Endothelial cell of umbilical vein (primary cell): ENCODE results near the gene CDC42BPB. TPM values are rescaled to one million over a fixed set of nuclear protein-coding genes. Genes with fewer than 3 reads are reported as not detected.

ENCODE experiments used
- BruUV-seq: library from RNA; stranded (reverse); fragments of 400-500 nt; replicated peaks from 2 replicates; lab custom pipeline; 2021; lab: Mats Ljungman, UMichigan
- CTCF ChIA-PET: fragments of 300-600, 350-600 bp; sonication (Branson Sonifier 250); formaldehyde crosslinking; loops from one replicate; lab custom pipeline; 2021; ENCODE audit warnings: antibody characterized with exemption, inconsistent platforms; lab: Charles Lee
- POLR2A ChIA-PET: fragments of 300-600, 350-600 bp; sonication (Branson Sonifier 250); formaldehyde crosslinking; loops from one replicate; lab custom pipeline; 2021; ENCODE audit warnings: antibody characterized with exemption, inconsistent platforms; lab: Charles Lee
- DNase-seq: peaks from one replicate; pipeline ENCODE4 v3.0.0-alpha.2; 2011; ENCODE audit warnings: low read depth, low spot score
- FAIRE-seq: peaks from 2 replicates; lab custom pipeline; 2011; peaks lifted over from hg19 to GRCh38; lab: Jason Lieb, UNC
- H2AFZ ChIP-seq: 2 replicates; pipeline ENCODE4 v1.6.0; 2012; ENCODE audit warnings: low read depth, low read length, control low read depth, inconsistent platforms
- H3K27ac ChIP-seq: 2 replicates; pipeline ENCODE4 v1.5.1; 2011; ENCODE audit warnings: low read depth, mild to moderate bottlenecking, control low read depth, low read length, moderate library complexity; ENCODE audit not compliant: insufficient read depth
- H3K27me3 ChIP-seq, 2 experiments: 2 replicates each; pipeline versions ENCODE4 v1.6.0 to v1.6.1; 2011; ENCODE audit warnings: low read length in 2 of 2, mixed read lengths in 1 of 2; ENCODE audit not compliant: control insufficient read depth in 2 of 2, insufficient read depth in 2 of 2
- H3K36me3 ChIP-seq, 2 experiments: 2 replicates in 1 of 2; 3 replicates in 1 of 2; pipeline ENCODE4 v1.5.1; 2011; ENCODE audit warnings: low read length in 2 of 2, mild to moderate bottlenecking in 1 of 2, moderate library complexity in 1 of 2; ENCODE audit not compliant: control insufficient read depth in 2 of 2, insufficient read depth in 2 of 2; ENCODE audit errors: extremely low read depth in 1 of 2
- H3K4me1 ChIP-seq: 3 replicates; pipeline ENCODE4 v1.5.1; 2011; ENCODE audit warnings: mild to moderate bottlenecking, low read length; ENCODE audit not compliant: control insufficient read depth, insufficient read depth; ENCODE audit errors: extremely low read depth
- H3K4me2 ChIP-seq: 2 replicates; pipeline ENCODE4 v1.6.1; 2011; ENCODE audit warnings: low read length, control low read depth, mixed read lengths; ENCODE audit not compliant: insufficient read depth
- H3K4me3 ChIP-seq, 3 experiments: fragments of 200-600 bp in 1 of 3; sonication (generic), shearing (Covaris generic) in 1 of 3; replicated peaks in 1 of 3; 2 replicates each; pipeline ENCODE4 v1.5.1; 2011 to 2016; ENCODE audit warnings: control low read depth in 3 of 3, low read length in 3 of 3, mild to moderate bottlenecking in 2 of 3, inconsistent platforms in 1 of 3, low read depth in 1 of 3, moderate library complexity in 1 of 3; ENCODE audit not compliant: insufficient read depth in 1 of 3
- H3K79me2 ChIP-seq: 2 replicates; pipeline ENCODE4 v1.6.0; 2012; ENCODE audit warnings: low read length, inconsistent platforms; ENCODE audit not compliant: control insufficient read depth, insufficient read depth
- H3K9ac ChIP-seq: replicated peaks from 2 replicates; pipeline ENCODE3; 2011; ENCODE audit warnings: low read length, control low read depth; ENCODE audit not compliant: insufficient read depth; ENCODE audit errors: extremely low read depth
- H3K9me1 ChIP-seq: replicated peaks from 3 replicates; pipeline ENCODE4 v1.6.0; 2011; ENCODE audit warnings: mild to moderate bottlenecking, low read length; ENCODE audit not compliant: control insufficient read depth, insufficient read depth; ENCODE audit errors: extremely low read depth
- H3K9me3 ChIP-seq: replicated peaks from 2 replicates; pipeline ENCODE4 v1.5.1; 2012; ENCODE audit warnings: low read length, inconsistent platforms; ENCODE audit not compliant: control insufficient read depth, insufficient read depth
- H4K20me1 ChIP-seq: replicated peaks from 2 replicates; pipeline ENCODE3; 2011; ENCODE audit warnings: mild to moderate bottlenecking, low read length; ENCODE audit not compliant: control insufficient read depth, insufficient read depth; ENCODE audit errors: extremely low read depth
- EZH2 ChIP-seq: IDR thresholded peaks from 2 replicates; pipeline ENCODE4 v1.6.1; 2012; ENCODE audit warnings: borderline replicate concordance, low read depth, mild to moderate bottlenecking, moderate library complexity, low read length, inconsistent platforms; ENCODE audit not compliant: severe bottlenecking
- FOS ChIP-seq: IDR thresholded peaks from 2 replicates; pipeline ENCODE4 v1.6.1; 2011; ENCODE audit warnings: mild to moderate bottlenecking, low read length, moderate library complexity, borderline replicate concordance; ENCODE audit not compliant: insufficient read depth
- GATA2 ChIP-seq: IDR thresholded peaks from 2 replicates; pipeline ENCODE4 v1.7.0; 2011; ENCODE audit warnings: low read depth, mild to moderate bottlenecking, moderate library complexity, mixed read lengths, low read length; ENCODE audit not compliant: insufficient read length, insufficient read depth
- JUN ChIP-seq: IDR thresholded peaks from 2 replicates; pipeline ENCODE4 v1.6.1; 2011; ENCODE audit warnings: borderline replicate concordance, low read depth; ENCODE audit not compliant: insufficient read length, insufficient read depth
- MAX ChIP-seq: IDR thresholded peaks from 2 replicates; pipeline ENCODE4 v1.6.1; 2011; ENCODE audit not compliant: insufficient read depth, insufficient read length
- MYC ChIP-seq: IDR thresholded peaks from one replicate; pipeline ENCODE4 v1.6.1; 2011; ENCODE audit warnings: mild to moderate bottlenecking, low read depth, low read length
- POLR2A ChIP-seq: IDR thresholded peaks from 2 replicates; pipeline ENCODE4 v1.6.1; 2012; ENCODE audit warnings: low read depth, mild to moderate bottlenecking, control low read depth, low read length
- POLR2AphosphoS5 ChIP-seq: IDR thresholded peaks from 2 replicates; pipeline ENCODE4 v1.6.1; 2012; ENCODE audit warnings: low read depth, mild to moderate bottlenecking, control low read depth, low read length, moderate library complexity; ENCODE audit not compliant: insufficient read depth
- dilution Hi-C: fragments of 300-500 bp; cut with MboI; formaldehyde crosslinking; loops from one replicate; pipeline ENCODE4 v1.15.0; 2019; ENCODE audit warnings: low sequenced_read_pairs; ENCODE audit not compliant: extremely low pct_ligation_motif_present
- intact Hi-C: fragments of 100-400 bp; cut with micrococcal nuclease; formaldehyde crosslinking; loops from one replicate; pipeline ENCODE4 v1.10.0; 2022
- polyA plus RNA-seq, 4 experiments: library from polyadenylated mRNA; depleted of rRNA in 3 of 4; stranded (reverse) in 3 of 4; unstranded in 1 of 4; fragments of >200 nt; gene quantifications; 2 replicates each; pipeline versions ENCODE4 v1.2.1 to v1.2.3, GENCODE V29; 2011 to 2012; ENCODE audit warnings: missing spikeins in 1 of 4
- total RNA-seq: library from RNA; stranded (reverse); gene quantifications from 2 replicates; pipeline ENCODE4 v1.2.3, GENCODE V29; 2021
- TF ChIP-seq, protein P1 (sequence below), 2 donors: IDR thresholded peaks; 1 replicate in 1 of 2; 2 replicates in 1 of 2; pipeline ENCODE4 v1.5.1; 2011; ENCODE audit warnings: low read length in 2 of 2, mild to moderate bottlenecking in 2 of 2, moderate library complexity in 2 of 2, control low read depth in 1 of 2, inconsistent platforms in 1 of 2, low read depth in 1 of 2; ENCODE audit not compliant: insufficient read depth in 1 of 2; ENCODE audit errors: extremely low read depth in 1 of 2

Gene CDC42BPB
- total and polyA plus RNA-seq, 2 donors (not counting 3 experiments of a cell fraction or from before 2014, with no cell fraction given) = 82.6 to 131 TPM

DNA sequence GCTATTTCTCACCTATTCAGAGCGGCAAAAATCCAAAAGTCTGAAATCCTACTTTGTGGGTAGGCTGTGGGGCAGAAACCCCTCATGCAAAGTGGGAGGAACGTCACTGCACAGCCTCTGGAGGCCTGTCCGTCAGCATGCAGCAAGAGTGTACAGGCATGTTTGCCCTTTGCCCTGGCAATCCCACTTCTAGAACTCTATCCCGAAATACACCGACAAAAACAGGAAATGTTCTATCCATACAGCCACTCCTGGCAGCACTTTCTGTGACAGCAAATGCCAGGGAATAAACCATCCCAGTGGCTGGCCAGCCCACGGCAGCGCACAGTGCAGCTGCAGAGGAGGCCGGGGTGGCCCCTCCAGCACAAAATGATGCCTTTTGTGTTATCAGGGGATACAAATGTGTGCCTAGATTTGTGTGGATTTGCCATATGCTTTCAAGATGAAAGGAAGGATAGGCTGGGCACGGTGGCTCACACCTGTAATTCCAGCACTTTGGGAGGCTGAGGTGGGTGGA lies 95.2 kb downstream of the CDC42BPB start:
- Histone ChIP-seq H3K4me2 (no peak overlapping the region), H4K20me1 (no peaks in the 10 kb centered on the region), H3K27ac (no peak overlapping the region), H3K4me1 (no peaks in the 10 kb centered on the region), H2AFZ (no peak overlapping the region), H3K9me3 (no peaks in the 10 kb centered on the region), H3K9me1 (no peaks in the 10 kb centered on the region), H3K27me3 (no peaks in the 10 kb centered on the region), H3K36me3 (peaks cover 32 to 40% of the 10 kb centered on the region in 2 experiments), H3K79me2 (no peaks in the 10 kb centered on the region), H3K9ac (no peak overlapping the region), H3K4me3 (no peak overlapping the region)
- TF ChIP-seq MYC (no peak), POLR2A (no peak), GATA2 (no peak), POLR2AphosphoS5 (no peak)
- TF ChIP-seq, protein P1, sequence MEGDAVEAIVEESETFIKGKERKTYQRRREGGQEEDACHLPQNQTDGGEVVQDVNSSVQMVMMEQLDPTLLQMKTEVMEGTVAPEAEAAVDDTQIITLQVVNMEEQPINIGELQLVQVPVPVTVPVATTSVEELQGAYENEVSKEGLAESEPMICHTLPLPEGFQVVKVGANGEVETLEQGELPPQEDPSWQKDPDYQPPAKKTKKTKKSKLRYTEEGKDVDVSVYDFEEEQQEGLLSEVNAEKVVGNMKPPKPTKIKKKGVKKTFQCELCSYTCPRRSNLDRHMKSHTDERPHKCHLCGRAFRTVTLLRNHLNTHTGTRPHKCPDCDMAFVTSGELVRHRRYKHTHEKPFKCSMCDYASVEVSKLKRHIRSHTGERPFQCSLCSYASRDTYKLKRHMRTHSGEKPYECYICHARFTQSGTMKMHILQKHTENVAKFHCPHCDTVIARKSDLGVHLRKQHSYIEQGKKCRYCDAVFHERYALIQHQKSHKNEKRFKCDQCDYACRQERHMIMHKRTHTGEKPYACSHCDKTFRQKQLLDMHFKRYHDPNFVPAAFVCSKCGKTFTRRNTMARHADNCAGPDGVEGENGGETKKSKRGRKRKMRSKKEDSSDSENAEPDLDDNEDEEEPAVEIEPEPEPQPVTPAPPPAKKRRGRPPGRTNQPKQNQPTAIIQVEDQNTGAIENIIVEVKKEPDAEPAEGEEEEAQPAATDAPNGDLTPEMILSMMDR (IDR thresholded peaks at IDR 0.05; ENCODE audit: extremely low read depth in 1 of 2, insufficient read depth in 1 of 2, low read depth in 1 of 2, low read length in 2 of 2) = no peak
- intact Hi-C loops = no loop called here
- peak; percentile 18 for FAIRE-seq
- dilution Hi-C loops = no loop called here
- POLR2A ChIA-PET = no interaction called here
- no TSS peak for BruUV-seq
- CTCF ChIA-PET = interaction anchor here (1.1 kb wide), 1 partner anchor 19 kb away, joined by 4 read pairs; no protein-coding TSS in a partner anchor
- DNase-seq = no peak

DNA sequence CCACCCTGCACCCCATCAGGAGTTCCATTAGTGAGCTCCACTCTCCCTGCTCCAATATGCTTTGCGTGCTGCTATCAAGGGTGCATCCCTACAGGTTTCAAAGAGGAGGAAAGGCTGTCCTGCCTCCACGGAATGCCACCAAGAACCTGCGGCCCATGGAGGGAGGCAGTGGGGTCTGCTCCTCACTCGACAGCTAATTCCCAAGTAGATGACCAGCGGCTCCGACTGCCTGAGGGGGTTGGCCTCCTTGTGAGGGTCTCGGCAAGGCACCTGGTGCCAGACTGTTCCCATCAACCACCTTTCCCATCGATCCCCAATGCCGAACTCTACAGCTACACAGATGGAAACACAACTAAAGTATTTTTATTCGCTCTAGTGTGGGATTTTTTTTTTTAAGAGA lies 98.9 kb downstream of the CDC42BPB start:
- Histone ChIP-seq H2AFZ (no peak overlapping the region), H3K79me2 (no peaks in the 10 kb centered on the region), H3K4me3 (no peak overlapping the region), H3K36me3 (peaks cover 18 to 46% of the 10 kb centered on the region in 2 experiments), H3K4me2 (no peak overlapping the region), H3K27me3 (no peaks in the 10 kb centered on the region), H3K9me1 (no peaks in the 10 kb centered on the region), H3K27ac (no peak overlapping the region), H3K4me1 (no peaks in the 10 kb centered on the region), H3K9me3 (no peaks in the 10 kb centered on the region), H3K9ac (no peak overlapping the region), H4K20me1 (no peaks in the 10 kb centered on the region)
- TF ChIP-seq GATA2 (no peak), EZH2 (no peak), POLR2AphosphoS5 (no peak), JUN (no peak), MAX (no peak), FOS (no peak), POLR2A (no peak), MYC (no peak)
- TF ChIP-seq, protein P1 (IDR thresholded peaks at IDR 0.05; ENCODE audit: extremely low read depth in 1 of 2, insufficient read depth in 1 of 2, low read depth in 1 of 2, low read length in 2 of 2) = no peak
- intact Hi-C loops (no loop called here), dilution Hi-C loops (no loop called here)
- DNase-seq = no peak
- no TSS peak for BruUV-seq
- no peak for FAIRE-seq
- ChIA-PET CTCF (interaction anchor here (0.6 kb wide), 1 partner anchor 14 kb away, joined by 3 read pairs; no protein-coding TSS in a partner anchor), POLR2A (no interaction called here)
